COLO668 (cell line): Measurements from ENCODE around the gene RGS7BP.
A peak's percentile ranks its signal among the peaks of the same experiment; 100 is the strongest.

Source experiments
- DNase-seq: peaks from one replicate; lab custom pipeline; 2025; ENCODE audit not compliant: unreplicated experiment; lab: John Stamatoyannopoulos, UW

The RGS7BP gene

DNA sequence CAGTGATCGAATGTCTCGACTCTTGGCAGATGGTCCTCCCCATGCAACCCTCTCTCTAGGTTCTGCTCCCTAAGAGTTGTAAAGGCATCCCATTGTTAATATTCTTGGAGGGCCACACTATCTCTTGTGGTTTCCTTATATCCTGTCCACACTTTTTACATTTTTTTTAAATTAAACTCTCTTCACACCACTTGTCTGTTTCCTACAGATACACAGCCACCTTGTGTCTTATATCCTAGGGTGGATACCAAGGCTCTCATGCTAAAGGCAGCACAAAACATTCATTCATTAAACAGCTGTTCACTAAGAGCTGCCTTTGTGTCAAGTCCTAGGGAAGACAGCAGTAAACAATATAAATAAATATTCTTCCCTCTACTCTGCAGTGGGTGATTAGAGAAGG, 124.0 kb downstream of the RGS7BP start:
- no peak for DNase-seq

- peak; percentile 18 for DNase-seq
These were observed 126.4 kb downstream of the RGS7BP start for GRCh38 chr5:64632251-64632650.

DNA sequence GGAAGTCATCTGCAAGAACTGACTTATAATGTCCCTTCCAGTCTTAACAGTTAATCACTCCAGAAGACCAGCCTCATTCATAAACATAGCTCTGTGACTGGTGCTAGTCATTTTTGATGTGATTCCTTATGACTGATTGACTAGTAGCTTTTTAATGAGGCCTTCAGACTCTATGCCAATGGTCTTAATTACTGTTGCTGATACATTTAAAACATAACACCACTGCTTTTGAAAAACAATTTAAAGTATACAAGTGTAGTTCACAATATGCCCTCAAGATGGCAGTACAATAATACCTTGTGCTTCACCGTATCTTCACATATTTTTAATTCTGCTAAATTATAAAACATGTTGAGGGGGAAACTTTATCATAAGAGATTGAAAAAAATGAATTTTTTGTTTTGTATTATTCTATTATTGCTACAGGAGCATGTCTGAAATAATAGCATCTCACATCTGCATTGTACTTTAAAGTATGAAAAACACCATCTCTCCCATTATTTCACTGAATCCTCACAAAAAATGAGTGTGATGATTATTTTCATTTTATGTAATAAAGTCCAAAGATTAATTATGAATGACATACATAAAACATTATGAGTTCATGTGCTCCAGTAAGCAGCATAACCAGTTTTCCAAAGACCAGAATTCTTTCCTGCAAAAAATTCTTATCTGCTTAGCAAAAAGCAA, 129.3 kb downstream of the RGS7BP start:
- no peak for DNase-seq

DNA sequence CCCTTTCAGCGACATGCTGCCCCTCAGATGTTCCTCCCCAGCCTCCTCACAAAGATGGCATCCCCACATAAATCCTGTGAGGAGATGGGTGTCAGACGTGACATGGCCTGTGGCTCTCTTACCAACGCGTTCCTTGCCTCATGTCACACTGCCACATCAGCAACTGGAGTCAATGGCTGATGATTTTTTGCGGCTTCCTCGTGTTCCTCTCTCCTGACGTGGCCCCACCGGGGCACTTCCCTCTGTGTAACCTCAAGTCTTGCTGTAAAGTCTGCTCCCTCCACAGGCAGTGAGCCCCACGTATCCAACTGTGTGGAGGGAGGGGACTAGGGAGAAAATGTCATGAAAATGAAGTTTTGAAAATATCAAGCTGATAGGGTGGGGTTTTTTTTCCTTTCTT, 131.3 kb downstream of the RGS7BP start:
- no peak for DNase-seq

DNA sequence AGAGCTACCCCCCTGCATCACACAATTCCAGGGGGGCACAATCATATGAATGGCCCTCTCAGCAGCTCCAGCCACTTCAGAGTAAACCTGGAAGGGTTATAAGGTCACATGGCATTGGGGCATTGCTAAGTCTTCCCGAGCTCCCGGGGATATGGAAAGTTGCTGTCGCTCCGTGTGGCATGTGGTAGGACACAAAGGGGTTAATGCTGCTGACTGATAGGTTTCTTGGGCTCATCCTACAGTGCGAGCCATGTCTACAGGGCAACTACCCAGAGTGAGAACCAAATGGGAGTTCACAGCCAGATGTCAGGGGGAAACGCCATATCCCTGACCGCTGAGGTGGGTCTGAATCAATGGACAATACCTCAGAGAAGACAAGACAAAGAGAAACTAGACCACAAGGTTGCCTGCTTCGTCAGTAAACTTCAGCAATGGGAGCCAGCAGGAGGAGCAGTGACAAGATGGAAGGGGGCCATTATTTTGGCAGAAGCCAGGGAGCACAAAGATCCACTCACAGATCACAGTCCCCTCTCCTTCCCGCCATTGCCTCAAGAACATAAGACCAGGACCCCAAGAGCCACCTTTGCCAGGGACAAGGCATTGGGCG, 132.1 kb downstream of the RGS7BP start:
- no peak for DNase-seq

GRCh38 chr5:64644831-64645230, 139.0 kb downstream of the RGS7BP start:
- DNase-seq = no peak

GRCh38 chr5:64646169-64646568, 140.4 kb downstream of the RGS7BP start:
- DNase-seq = no peak

DNA sequence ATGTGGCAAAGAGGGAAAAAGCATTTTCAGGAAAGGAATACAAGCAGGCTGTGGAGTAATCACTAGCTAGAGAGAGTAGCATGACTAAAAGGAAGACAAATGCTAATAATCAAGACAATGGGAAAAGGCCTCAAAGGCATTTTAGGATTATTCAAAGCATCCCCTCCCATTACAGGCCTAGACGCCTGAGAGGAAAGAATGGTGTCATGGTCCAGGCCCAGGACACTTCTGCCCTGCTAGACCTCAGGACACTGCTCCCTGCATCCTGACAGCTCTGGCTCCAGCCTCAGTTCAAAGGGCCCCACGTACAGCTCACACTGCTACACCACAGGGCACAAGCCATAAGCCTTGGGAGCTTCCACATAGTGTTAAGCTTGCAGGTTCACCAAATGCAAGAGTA, 143.7 kb downstream of the RGS7BP start:
- DNase-seq = no peak

GRCh38 chr5:64653766-64654560, 148.1 kb downstream of the RGS7BP start:
- no peak for DNase-seq

DNA sequence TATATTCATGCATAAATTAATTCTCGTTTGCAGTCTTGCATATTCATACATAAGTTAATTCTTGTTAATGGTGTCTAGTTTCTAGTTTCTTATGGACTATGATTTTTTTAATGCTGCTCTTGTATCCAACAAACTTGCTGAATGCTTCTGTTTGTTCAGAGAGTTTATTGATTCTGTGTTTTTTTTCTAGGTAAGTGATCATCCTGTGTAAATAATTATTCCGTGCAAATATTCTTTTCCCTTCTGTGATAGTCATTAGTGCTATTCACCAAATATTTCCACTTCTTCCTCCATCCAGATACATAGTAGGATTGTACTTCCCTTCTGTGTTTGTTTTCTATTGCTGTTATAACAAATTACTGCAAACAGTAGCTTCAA, 148.7 kb downstream of the RGS7BP start:
- no peak for DNase-seq

GRCh38 chr5:64655596-64655995, 149.8 kb downstream of the RGS7BP start:
- no peak for DNase-seq

GRCh38 chr5:64659289-64659688, 153.5 kb downstream of the RGS7BP start:
- DNase-seq = no peak
